ENCODE measurements around the gene LCE7A. TPM values are rescaled to one million over a fixed set of nuclear protein-coding genes. Genes with fewer than 3 reads are reported as not detected.

The LCE7A gene
- total RNA-seq, 1 experiment from 2014 or later, result not detected

- TF ChIP-seq JAZF1 (CRISPR knock-in tag; IDR thresholded peaks at IDR 0.05), result no peak
- no peak for TF ChIP-seq SP1 (CRISPR knock-in tag; conservative IDR thresholded peaks at IDR 0.05)
- no peak for TF ChIP-seq TP53 (CRISPR knock-in tag; IDR thresholded peaks at IDR 0.05)
- no peak for TF ChIP-seq NFYB (CRISPR knock-in tag; conservative IDR thresholded peaks at IDR 0.05; ENCODE audit: low read depth)
- TF ChIP-seq IRF2 (CRISPR knock-in tag; IDR thresholded peaks at IDR 0.05; ENCODE audit: borderline replicate concordance, low read depth), result no peak
- no peak for TF ChIP-seq E2F4 (CRISPR knock-in tag; IDR thresholded peaks at IDR 0.05; ENCODE audit: borderline replicate concordance, low read depth)
- TF ChIP-seq TEAD4 (CRISPR knock-in tag; IDR thresholded peaks at IDR 0.05), result no peak
- no peak for TF ChIP-seq CDX4 (CRISPR knock-in tag; IDR thresholded peaks at IDR 0.05; ENCODE audit: borderline replicate concordance)
These were observed 4.1 kb upstream of the LCE7A start (continued) for GRCh38 chr1:152855661-152856060.

DNA sequence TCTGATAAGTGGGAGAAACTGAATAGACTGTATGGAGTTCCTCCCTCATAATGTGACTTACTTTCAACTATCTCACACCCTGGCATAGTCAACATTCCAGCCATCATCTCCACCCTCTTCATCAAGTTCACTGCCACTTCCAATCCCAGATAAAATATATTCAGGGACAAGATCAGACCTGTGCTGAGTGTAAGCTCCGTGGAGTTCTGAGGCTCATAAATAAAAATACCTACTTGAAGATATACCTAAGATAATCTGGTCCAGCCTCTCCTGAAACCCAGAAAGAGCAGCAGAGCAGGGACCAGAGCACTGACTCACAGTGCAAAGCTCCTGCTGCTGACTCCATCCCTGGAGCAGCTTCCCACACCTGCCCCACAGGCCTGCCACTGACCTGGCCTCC, 1.7 kb upstream of the LCE7A start:
- Mint-ChIP-seq H3K4me1 (no peaks in the 10 kb centered on the region), H3K27ac (no peak overlapping the region), H3K9me3 (peaks cover 93% of the 10 kb centered on the region), H3K27me3 (ENCODE audit: low read depth) (peaks cover 17% of the 10 kb centered on the region; the same call in 1 of the 2 replicates), H3K4me3 (no peak overlapping the region), H3K36me3 (peaks cover 69% of the 10 kb centered on the region)
- TF ChIP-seq RORB (CRISPR knock-in tag; IDR thresholded peaks at IDR 0.05), result no peak
- TF ChIP-seq, protein P1, sequence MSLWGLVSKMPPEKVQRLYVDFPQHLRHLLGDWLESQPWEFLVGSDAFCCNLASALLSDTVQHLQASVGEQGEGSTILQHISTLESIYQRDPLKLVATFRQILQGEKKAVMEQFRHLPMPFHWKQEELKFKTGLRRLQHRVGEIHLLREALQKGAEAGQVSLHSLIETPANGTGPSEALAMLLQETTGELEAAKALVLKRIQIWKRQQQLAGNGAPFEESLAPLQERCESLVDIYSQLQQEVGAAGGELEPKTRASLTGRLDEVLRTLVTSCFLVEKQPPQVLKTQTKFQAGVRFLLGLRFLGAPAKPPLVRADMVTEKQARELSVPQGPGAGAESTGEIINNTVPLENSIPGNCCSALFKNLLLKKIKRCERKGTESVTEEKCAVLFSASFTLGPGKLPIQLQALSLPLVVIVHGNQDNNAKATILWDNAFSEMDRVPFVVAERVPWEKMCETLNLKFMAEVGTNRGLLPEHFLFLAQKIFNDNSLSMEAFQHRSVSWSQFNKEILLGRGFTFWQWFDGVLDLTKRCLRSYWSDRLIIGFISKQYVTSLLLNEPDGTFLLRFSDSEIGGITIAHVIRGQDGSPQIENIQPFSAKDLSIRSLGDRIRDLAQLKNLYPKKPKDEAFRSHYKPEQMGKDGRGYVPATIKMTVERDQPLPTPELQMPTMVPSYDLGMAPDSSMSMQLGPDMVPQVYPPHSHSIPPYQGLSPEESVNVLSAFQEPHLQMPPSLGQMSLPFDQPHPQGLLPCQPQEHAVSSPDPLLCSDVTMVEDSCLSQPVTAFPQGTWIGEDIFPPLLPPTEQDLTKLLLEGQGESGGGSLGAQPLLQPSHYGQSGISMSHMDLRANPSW (CRISPR knock-in tag; conservative IDR thresholded peaks at IDR 0.05; ENCODE audit: low read depth), result no peak
- no peak for TF ChIP-seq ESRRA (CRISPR knock-in tag; IDR thresholded peaks at IDR 0.05; ENCODE audit: borderline replicate concordance)
- TF ChIP-seq, protein P2, sequence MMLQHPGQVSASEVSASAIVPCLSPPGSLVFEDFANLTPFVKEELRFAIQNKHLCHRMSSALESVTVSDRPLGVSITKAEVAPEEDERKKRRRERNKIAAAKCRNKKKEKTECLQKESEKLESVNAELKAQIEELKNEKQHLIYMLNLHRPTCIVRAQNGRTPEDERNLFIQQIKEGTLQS (CRISPR knock-in tag; conservative IDR thresholded peaks at IDR 0.05), result no peak
- TF ChIP-seq, protein P3, sequence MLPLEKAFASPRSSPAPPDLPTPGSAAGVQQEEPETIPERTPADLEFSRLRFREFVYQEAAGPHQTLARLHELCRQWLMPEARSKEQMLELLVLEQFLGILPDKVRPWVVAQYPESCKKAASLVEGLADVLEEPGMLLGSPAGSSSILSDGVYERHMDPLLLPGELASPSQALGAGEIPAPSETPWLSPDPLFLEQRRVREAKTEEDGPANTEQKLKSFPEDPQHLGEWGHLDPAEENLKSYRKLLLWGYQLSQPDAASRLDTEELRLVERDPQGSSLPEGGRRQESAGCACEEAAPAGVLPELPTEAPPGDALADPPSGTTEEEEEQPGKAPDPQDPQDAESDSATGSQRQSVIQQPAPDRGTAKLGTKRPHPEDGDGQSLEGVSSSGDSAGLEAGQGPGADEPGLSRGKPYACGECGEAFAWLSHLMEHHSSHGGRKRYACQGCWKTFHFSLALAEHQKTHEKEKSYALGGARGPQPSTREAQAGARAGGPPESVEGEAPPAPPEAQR (CRISPR knock-in tag; IDR thresholded peaks at IDR 0.05), result no peak
- TF ChIP-seq ATF6 (CRISPR knock-in tag; IDR thresholded peaks at IDR 0.05), result no peak
- no peak for TF ChIP-seq ZNF232 (CRISPR knock-in tag; IDR thresholded peaks at IDR 0.05)
- TF ChIP-seq NFYB (CRISPR knock-in tag; conservative IDR thresholded peaks at IDR 0.05; ENCODE audit: low read depth), result no peak
- TF ChIP-seq SP1 (CRISPR knock-in tag; conservative IDR thresholded peaks at IDR 0.05), result no peak
- TF ChIP-seq MXD4 (CRISPR knock-in tag; IDR thresholded peaks at IDR 0.05; ENCODE audit: borderline replicate concordance), result no peak
- TF ChIP-seq SOX15 (CRISPR knock-in tag; IDR thresholded peaks at IDR 0.05), result no peak
- TF ChIP-seq MYBL2 (CRISPR knock-in tag; IDR thresholded peaks at IDR 0.05), result no peak
- DNase-seq (ENCODE audit: low spot score), result no peak
- ATAC-seq, result no peak
- POLR2A ChIA-PET, result no interaction called here
- CTCF ChIA-PET, result no interaction called here

Measured in WTC11 (cell line).